Caco-2 (cell line): Measurements from ENCODE around the gene PROB1. TPM values are rescaled to one million over a fixed set of nuclear protein-coding genes. Genes with fewer than 3 reads are reported as not detected.
"Not testable (repeated sequence)": the region's sequence is repeated elsewhere in the genome, so short reads cannot be mapped to it uniquely, and the experiment has no call there.

Experiments used
- BruUV-seq: library from RNA; stranded (reverse); fragments of 400-500 nt; replicated peaks from 2 replicates; lab custom pipeline; 2021; lab: Mats Ljungman, UMichigan
- CTCF ChIA-PET: fragments of 300-600 bp; sonication (Branson Sonifier 250); formaldehyde crosslinking; loops from one replicate; lab custom pipeline; 2022; ENCODE audit warnings: antibody characterized with exemption; lab: Charles Lee
- POLR2A ChIA-PET: fragments of 300-600 bp; sonication (Branson Sonifier 250); formaldehyde crosslinking; loops from one replicate; lab custom pipeline; 2022; ENCODE audit warnings: antibody characterized with exemption; lab: Charles Lee
- DNase-seq, 2 experiments: peaks; one replicate each; pipeline versions ENCODE4 v3.0.0 to v3.0.0-alpha.2; 2020 to 2022
- H3K27me3 ChIP-seq: replicated peaks from 2 replicates; pipeline ENCODE4 v1.6.0; 2011; ENCODE audit warnings: low read length; ENCODE audit not compliant: control insufficient read depth, insufficient read depth
- H3K36me3 ChIP-seq: 2 replicates; pipeline ENCODE4 v1.5.1; 2011; ENCODE audit warnings: low read length; ENCODE audit not compliant: control insufficient read depth, insufficient read depth
- H3K4me1 ChIP-seq: fragments of 250-450 bp; sonication (Bioruptor Pico); 2 replicates; pipeline ENCODE4 v1.5.1; 2020; ENCODE audit warnings: mild to moderate bottlenecking
- H3K4me3 ChIP-seq: 2 replicates; pipeline ENCODE4 v1.5.1; 2011; ENCODE audit warnings: low read depth, mild to moderate bottlenecking, control low read depth, low read length
- H3K9me3 ChIP-seq: fragments of 250-450 bp; sonication (Bioruptor Pico); 2 replicates; pipeline ENCODE4 v1.5.1; 2020; ENCODE audit warnings: mild to moderate bottlenecking, moderate library complexity
- H3K27ac Mint-ChIP-seq: one replicate; pipeline ENCODE4 v1.8.0; 2022; ENCODE audit warnings: mixed read lengths; ENCODE audit not compliant: unreplicated experiment
- H3K27me3 Mint-ChIP-seq: one replicate; pipeline ENCODE4 v1.8.0; 2022; ENCODE audit warnings: mixed read lengths; ENCODE audit not compliant: insufficient read depth, unreplicated experiment
- H3K36me3 Mint-ChIP-seq: one replicate; pipeline ENCODE4 v1.8.0; 2022; ENCODE audit warnings: mild to moderate bottlenecking, mixed read lengths; ENCODE audit not compliant: insufficient read depth, unreplicated experiment
- H3K4me1 Mint-ChIP-seq: one replicate; pipeline ENCODE4 v1.8.0; 2022; ENCODE audit warnings: low read depth, mixed read lengths; ENCODE audit not compliant: unreplicated experiment
- H3K4me3 Mint-ChIP-seq: one replicate; pipeline ENCODE4 v1.8.0; 2022; ENCODE audit warnings: mild to moderate bottlenecking, moderate library complexity, mixed read lengths; ENCODE audit not compliant: unreplicated experiment
- H3K9me3 Mint-ChIP-seq: one replicate; pipeline ENCODE4 v1.8.0; 2022; ENCODE audit warnings: mixed read lengths; ENCODE audit not compliant: unreplicated experiment
- CTCF ChIP-seq, 2 experiments: fragments of 200-600 bp in 1 of 2; IDR thresholded peaks; 1 replicate in 1 of 2; 2 replicates in 1 of 2; pipeline versions ENCODE4 v1.5.1 to v1.8.0; 2011 to 2022; ENCODE audit warnings: antibody characterized with exemption in 1 of 2, control low read depth in 1 of 2, inconsistent platforms in 1 of 2, low read depth in 1 of 2, low read length in 1 of 2, mild to moderate bottlenecking in 1 of 2, moderate library complexity in 1 of 2; ENCODE audit not compliant: insufficient read depth in 1 of 2, severe bottlenecking in 1 of 2, unreplicated experiment in 1 of 2
- intact Hi-C: fragments of 100-400 bp; cut with micrococcal nuclease; formaldehyde crosslinking; loops from one replicate; pipeline ENCODE4 v1.10.0; 2022; ENCODE audit not compliant: unreplicated experiment
- total RNA-seq: library from RNA; stranded (reverse); gene quantifications from 2 replicates; pipeline ENCODE4 v1.2.3, GENCODE V29; 2022

The PROB1 gene
- total RNA-seq, 1 experiment from 2014 or later: 2.7 TPM

- no TSS peak for BruUV-seq
- Histone ChIP-seq H3K9me3 (no peaks in the 10 kb centered on the region), H3K4me1 (no peaks in the 10 kb centered on the region), H3K27me3 (no peaks in the 10 kb centered on the region), H3K36me3 (no peaks in the 10 kb centered on the region), H3K4me3 (no peak overlapping the region)
- Mint-ChIP-seq H3K4me3 (no peak overlapping the region), H3K9me3 (no peaks in the 10 kb centered on the region), H3K4me1 (no peaks in the 10 kb centered on the region), H3K36me3 (peaks cover 51% of the 10 kb centered on the region), H3K27ac (no peak overlapping the region), H3K27me3 (no peaks in the 10 kb centered on the region)
- intact Hi-C loops: no loop called here
- DNase-seq: no peak
- TF ChIP-seq CTCF (IDR thresholded peaks at IDR 0.05; ENCODE audit: insufficient read depth in 1 of 2, low read depth in 1 of 2, low read length in 1 of 2, severe bottlenecking in 1 of 2, unreplicated experiment in 1 of 2): no peak
- POLR2A ChIA-PET: interaction anchor here (0.6 kb wide), 1 partner anchor 284 kb away, joined by 4 read pairs; no protein-coding TSS in a partner anchor
- CTCF ChIA-PET: no interaction called here
These were observed 33.0 kb downstream of the PROB1 start for GRCh38 chr5:139361835-139362429.

- DNase-seq: no peak
- Mint-ChIP-seq H3K4me1 (no peaks in the 10 kb centered on the region), H3K9me3 (no peaks in the 10 kb centered on the region), H3K27me3 (no peaks in the 10 kb centered on the region), H3K4me3 (no peak overlapping the region), H3K36me3 (peaks cover 39% of the 10 kb centered on the region), H3K27ac (no peak overlapping the region)
- no TSS peak for BruUV-seq
- no peak for TF ChIP-seq CTCF (IDR thresholded peaks at IDR 0.05; ENCODE audit: insufficient read depth in 1 of 2, low read depth in 1 of 2, low read length in 1 of 2, severe bottlenecking in 1 of 2, unreplicated experiment in 1 of 2)
- ChIA-PET POLR2A (no interaction called here), CTCF (no interaction called here)
- no peaks in the 10 kb centered on the region for H3K4me1 ChIP-seq
- intact Hi-C loops: no loop called here
- H3K36me3 ChIP-seq: no peaks in the 10 kb centered on the region
- no peak overlapping the region for H3K4me3 ChIP-seq
- H3K27me3 ChIP-seq: no peaks in the 10 kb centered on the region
- no peaks in the 10 kb centered on the region for H3K9me3 ChIP-seq
These were observed 34.5 kb downstream of the PROB1 start for GRCh38 chr5:139360384-139360783.

GRCh38 chr5:139358064-139358463 lies 36.8 kb downstream of the PROB1 start:
- H3K36me3 Mint-ChIP-seq: peaks cover 35% of the 10 kb centered on the region
- no peaks in the 10 kb centered on the region for H3K27me3 ChIP-seq
- H3K27ac Mint-ChIP-seq: no peak overlapping the region
- ChIA-PET POLR2A (no interaction called here), CTCF (no interaction called here)
- TF ChIP-seq CTCF (IDR thresholded peaks at IDR 0.05; ENCODE audit: insufficient read depth in 1 of 2, low read depth in 1 of 2, low read length in 1 of 2, severe bottlenecking in 1 of 2, unreplicated experiment in 1 of 2): no peak
- no peak overlapping the region for H3K4me3 ChIP-seq
- no peaks in the 10 kb centered on the region for H3K27me3 Mint-ChIP-seq
- intact Hi-C loops: no loop called here
- DNase-seq: no peak
- H3K4me3 Mint-ChIP-seq: no peak overlapping the region
- no peaks in the 10 kb centered on the region for H3K4me1 ChIP-seq
- no peaks in the 10 kb centered on the region for H3K36me3 ChIP-seq
- H3K9me3 Mint-ChIP-seq: peaks cover 11% of the 10 kb centered on the region
- H3K9me3 ChIP-seq: 0 out of 2 replicates have a peak, but pooled peaks cover 3% of the 10 kb centered on the region
- no peaks in the 10 kb centered on the region for H3K4me1 Mint-ChIP-seq
- BruUV-seq: no TSS peak

GRCh38 chr5:139355900-139356299 lies 39.0 kb downstream of the PROB1 start:
- CTCF ChIA-PET, DNase-seq: not testable (repeated sequence)
- intact Hi-C loops: loop anchor here (2.0 kb wide), 1 partner anchor 13 kb away; no protein-coding TSS in a partner anchor

More at GRCh38 chr5:139355900-139356299, 39.0 kb downstream of the PROB1 start:
- H3K9me3 Mint-ChIP-seq: peaks cover 11% of the 10 kb centered on the region
- H3K4me1 ChIP-seq, H3K4me3 ChIP-seq, H3K4me3 Mint-ChIP-seq, H3K9me3 ChIP-seq, POLR2A ChIA-PET, H3K27me3 ChIP-seq, H3K27ac Mint-ChIP-seq, H3K4me1 Mint-ChIP-seq, H3K36me3 ChIP-seq, BruUV-seq, H3K27me3 Mint-ChIP-seq: not testable (repeated sequence)
- peaks cover 34% of the 10 kb centered on the region for H3K36me3 Mint-ChIP-seq
